Measurements from ENCODE around the gene NDST1.
A peak's percentile ranks its signal among the peaks of the same experiment; 100 is the strongest.

NDST1 gene

GRCh38 chr5:150479416-150479815, 28.5 kb upstream of the NDST1 start:
- H3K27ac ChIP-seq (ENCODE audit: low read length): no peak overlapping the region
- no peaks in the 10 kb centered on the region for H3K9me3 ChIP-seq (ENCODE audit: control insufficient read depth in 2 of 2, low read length in 2 of 2)
- no peak overlapping the region for H3K4me3 ChIP-seq (ENCODE audit: low read length in 2 of 2)
- no peaks in the 10 kb centered on the region for H3K4me1 ChIP-seq (ENCODE audit: control insufficient read depth, insufficient read depth, low read length)
- no peak overlapping the region for H3K9ac ChIP-seq (ENCODE audit: low read length in 2 of 2)
- no peaks in the 10 kb centered on the region for H3K27me3 ChIP-seq (ENCODE audit: control insufficient read depth in 1 of 2, insufficient read depth in 2 of 2, low read length in 2 of 2)
- H3K36me3 ChIP-seq (ENCODE audit: control insufficient read depth in 2 of 2, insufficient read depth in 2 of 2, low read length in 2 of 2): no peaks in the 10 kb centered on the region

GRCh38 chr5:150481708-150481965, 26.3 kb upstream of the NDST1 start:
- peaks cover 5% of the 10 kb centered on the region for H3K4me1 ChIP-seq (ENCODE audit: control insufficient read depth, insufficient read depth, low read length)
- no peaks in the 10 kb centered on the region for H3K36me3 ChIP-seq (ENCODE audit: control insufficient read depth in 2 of 2, insufficient read depth in 2 of 2, low read length in 2 of 2)
- H3K9ac ChIP-seq (ENCODE audit: low read length in 2 of 2): no peak overlapping the region
- H3K4me3 ChIP-seq (ENCODE audit: low read length in 2 of 2): no peak overlapping the region
- H3K9me3 ChIP-seq (ENCODE audit: control insufficient read depth in 2 of 2, low read length in 2 of 2): no peaks in the 10 kb centered on the region
- no peaks in the 10 kb centered on the region for H3K27me3 ChIP-seq (ENCODE audit: control insufficient read depth in 1 of 2, insufficient read depth in 2 of 2, low read length in 2 of 2)
- no peak overlapping the region for H3K27ac ChIP-seq (ENCODE audit: low read length)

GRCh38 chr5:150481972-150482406, 25.9 kb upstream of the NDST1 start:
- Histone ChIP-seq H3K9me3 (ENCODE audit: control insufficient read depth in 2 of 2, low read length in 2 of 2) (no peaks in the 10 kb centered on the region), H3K9ac (ENCODE audit: low read length in 2 of 2) (no peak overlapping the region), H3K36me3 (ENCODE audit: control insufficient read depth in 2 of 2, insufficient read depth in 2 of 2, low read length in 2 of 2) (no peaks in the 10 kb centered on the region), H3K27me3 (ENCODE audit: control insufficient read depth in 1 of 2, insufficient read depth in 2 of 2, low read length in 2 of 2) (no peaks in the 10 kb centered on the region), H3K27ac (ENCODE audit: low read length) (no peak overlapping the region), H3K4me3 (ENCODE audit: low read length in 2 of 2) (no peak overlapping the region), H3K4me1 (ENCODE audit: control insufficient read depth, insufficient read depth, low read length) (peaks cover 7% of the 10 kb centered on the region)

- peak overlapping the region; percentile 72 to 89 for H3K9ac ChIP-seq (ENCODE audit: low read length in 2 of 2)
- H3K4me3 ChIP-seq (ENCODE audit: low read length in 2 of 2): peak overlapping the region; percentile 59 to 84
- H3K4me1 ChIP-seq (ENCODE audit: control insufficient read depth, insufficient read depth, low read length): peaks cover 39% of the 10 kb centered on the region
- peak overlapping the region; percentile 75 for H3K27ac ChIP-seq (ENCODE audit: low read length)
- no peaks in the 10 kb centered on the region for H3K36me3 ChIP-seq (ENCODE audit: control insufficient read depth in 2 of 2, insufficient read depth in 2 of 2, low read length in 2 of 2)
- no peaks in the 10 kb centered on the region for H3K27me3 ChIP-seq (ENCODE audit: control insufficient read depth in 1 of 2, insufficient read depth in 2 of 2, low read length in 2 of 2)
- no peaks in the 10 kb centered on the region for H3K9me3 ChIP-seq (ENCODE audit: control insufficient read depth in 2 of 2, low read length in 2 of 2)
These were observed 22.8 kb upstream of the NDST1 start for GRCh38 chr5:150484964-150485692.

- Histone ChIP-seq H3K4me1 (ENCODE audit: control insufficient read depth, insufficient read depth, low read length) (peaks cover 46% of the 10 kb centered on the region), H3K27me3 (ENCODE audit: control insufficient read depth in 1 of 2, insufficient read depth in 2 of 2, low read length in 2 of 2) (no peaks in the 10 kb centered on the region), H3K27ac (ENCODE audit: low read length) (peak overlapping the region; percentile 75), H3K9me3 (ENCODE audit: control insufficient read depth in 2 of 2, low read length in 2 of 2) (no peaks in the 10 kb centered on the region), H3K36me3 (ENCODE audit: control insufficient read depth in 2 of 2, insufficient read depth in 2 of 2, low read length in 2 of 2) (no peaks in the 10 kb centered on the region), H3K9ac (ENCODE audit: low read length in 2 of 2) (peak overlapping the region; percentile 72 to 89), H3K4me3 (ENCODE audit: low read length in 2 of 2) (peak overlapping the region; percentile 59 to 84)
These were observed 22.1 kb upstream of the NDST1 start for GRCh38 chr5:150485693-150486401.

- Histone ChIP-seq H3K9ac (ENCODE audit: low read length in 2 of 2) (peak overlapping the region; percentile 72 to 89), H3K9me3 (ENCODE audit: control insufficient read depth in 2 of 2, low read length in 2 of 2) (no peaks in the 10 kb centered on the region), H3K36me3 (ENCODE audit: control insufficient read depth in 2 of 2, insufficient read depth in 2 of 2, low read length in 2 of 2) (no peaks in the 10 kb centered on the region), H3K4me1 (ENCODE audit: control insufficient read depth, insufficient read depth, low read length) (peaks cover 53% of the 10 kb centered on the region), H3K4me3 (ENCODE audit: low read length in 2 of 2) (peak overlapping the region; percentile 62 to 84), H3K27ac (ENCODE audit: low read length) (peak overlapping the region; percentile 82), H3K27me3 (ENCODE audit: control insufficient read depth in 1 of 2, insufficient read depth in 2 of 2, low read length in 2 of 2) (no peaks in the 10 kb centered on the region)
These were observed 21.3 kb upstream of the NDST1 start for GRCh38 chr5:150486402-150487198.

- Histone ChIP-seq H3K4me1 (ENCODE audit: control insufficient read depth, insufficient read depth, low read length) (peaks cover 62% of the 10 kb centered on the region), H3K36me3 (ENCODE audit: control insufficient read depth in 2 of 2, insufficient read depth in 2 of 2, low read length in 2 of 2) (peaks cover 0 to 3% of the 10 kb centered on the region in 2 donors), H3K27ac (ENCODE audit: low read length) (peak overlapping the region; percentile 82), H3K9ac (ENCODE audit: low read length in 2 of 2) (peak overlapping the region; percentile 72 to 89), H3K27me3 (ENCODE audit: control insufficient read depth in 1 of 2, insufficient read depth in 2 of 2, low read length in 2 of 2) (no peaks in the 10 kb centered on the region), H3K4me3 (ENCODE audit: low read length in 2 of 2) (peak overlapping the region; percentile 65 to 84), H3K9me3 (ENCODE audit: control insufficient read depth in 2 of 2, low read length in 2 of 2) (no peaks in the 10 kb centered on the region)
These were observed 20.5 kb upstream of the NDST1 start for GRCh38 chr5:150487199-150488061.

- H3K4me1 ChIP-seq (ENCODE audit: control insufficient read depth, insufficient read depth, low read length): peaks cover 67% of the 10 kb centered on the region
- H3K4me3 ChIP-seq (ENCODE audit: low read length in 2 of 2): peak overlapping the region; percentile 65 to 84
- H3K27ac ChIP-seq (ENCODE audit: low read length): peak overlapping the region; percentile 82
- H3K27me3 ChIP-seq (ENCODE audit: control insufficient read depth in 1 of 2, insufficient read depth in 2 of 2, low read length in 2 of 2): no peaks in the 10 kb centered on the region
- H3K9ac ChIP-seq (ENCODE audit: low read length in 2 of 2): peak overlapping the region; percentile 51 to 89
- peaks cover 2 to 3% of the 10 kb centered on the region in 2 donors for H3K36me3 ChIP-seq (ENCODE audit: control insufficient read depth in 2 of 2, insufficient read depth in 2 of 2, low read length in 2 of 2)
- H3K9me3 ChIP-seq (ENCODE audit: control insufficient read depth in 2 of 2, low read length in 2 of 2): no peaks in the 10 kb centered on the region
These were observed 19.2 kb upstream of the NDST1 start for GRCh38 chr5:150488519-150489359.

GRCh38 chr5:150489360-150490295, 18.3 kb upstream of the NDST1 start:
- Histone ChIP-seq H3K9me3 (ENCODE audit: control insufficient read depth in 2 of 2, low read length in 2 of 2) (no peaks in the 10 kb centered on the region), H3K36me3 (ENCODE audit: control insufficient read depth in 2 of 2, insufficient read depth in 2 of 2, low read length in 2 of 2) (peaks cover 2 to 3% of the 10 kb centered on the region in 2 donors), H3K27ac (ENCODE audit: low read length) (peak overlapping the region; percentile 82), H3K27me3 (ENCODE audit: control insufficient read depth in 1 of 2, insufficient read depth in 2 of 2, low read length in 2 of 2) (no peaks in the 10 kb centered on the region), H3K9ac (ENCODE audit: low read length in 2 of 2) (peak overlapping the region; percentile 31 to 36), H3K4me3 (ENCODE audit: low read length in 2 of 2) (peak overlapping the region; percentile 5 to 84), H3K4me1 (ENCODE audit: control insufficient read depth, insufficient read depth, low read length) (peaks cover 67% of the 10 kb centered on the region)

Measured in stomach smooth muscle (tissue), 2 donors.